Tibial nerve (tissue), 4 donors: ENCODE results near the gene FSTL1. TPM values are rescaled to one million over a fixed set of nuclear protein-coding genes. Genes with fewer than 3 reads are reported as not detected.

ENCODE experiments used
- DNase-seq, 2 donors: peaks; one replicate each; pipeline ENCODE4 v3.0.0-alpha.2; 2019; ENCODE audit warnings: low spot score in 2 of 2
- H3K27ac ChIP-seq, 4 donors: fragments of 200-600 bp; sonication (generic) in 3 of 4; one replicate each; pipeline ENCODE4 v1.5.1; 2017 to 2019; ENCODE audit warnings: mild to moderate bottlenecking in 1 of 4
- H3K27me3 ChIP-seq, 2 donors: fragments of 200-600 bp; sonication (generic) in 1 of 2; one replicate each; pipeline versions ENCODE4 v1.5.1 to v1.6.0; 2017 to 2019
- H3K36me3 ChIP-seq, 3 donors: fragments of 200-600 bp; sonication (generic); one replicate each; pipeline ENCODE4 v1.5.1; 2018 to 2019
- H3K4me1 ChIP-seq, 4 donors: fragments of 200-600 bp; sonication (generic) in 3 of 4; one replicate each; pipeline ENCODE4 v1.5.1; 2017 to 2019
- H3K4me3 ChIP-seq, 4 donors: fragments of 200-600 bp; sonication (generic) in 3 of 4; one replicate each; pipeline ENCODE4 v1.5.1; 2017 to 2019; ENCODE audit warnings: mild to moderate bottlenecking in 1 of 4, moderate library complexity in 1 of 4
- H3K9me3 ChIP-seq, 4 donors: fragments of 200-600 bp; sonication (generic) in 3 of 4; one replicate each; pipeline ENCODE4 v1.5.1; 2017 to 2019
- EP300 ChIP-seq, 2 donors: sonication (generic); formaldehyde crosslinking; IDR thresholded peaks; one replicate each; pipeline ENCODE4 v1.6.1; 2017; ENCODE audit warnings: antibody characterized with exemption in 2 of 2, mild to moderate bottlenecking in 1 of 2
- POLR2A ChIP-seq, 2 donors: fragments of 450-650 bp; IDR thresholded peaks; one replicate each; pipeline ENCODE4 v1.6.1; 2017; ENCODE audit warnings: antibody characterized with exemption in 2 of 2, mild to moderate bottlenecking in 2 of 2, moderate library complexity in 2 of 2
- WGBS, 2 donors: methylation state at CpG; one replicate each; pipeline ENCODE4 v1.1.5; 2018; 5-methylcytosine and 5-hydroxymethylcytosine counted together
- total RNA-seq, 4 donors: library from RNA; depleted of rRNA; stranded (reverse); fragments of >200 nt; gene quantifications; one replicate each; pipeline ENCODE4 v1.1.0, GENCODE V29; 2016
- TF ChIP-seq, protein P1 (sequence below), 5 experiments: fragments of 200-600 bp in 3 of 5; fragments of 450-650 bp in 2 of 5; sonication (generic) in 3 of 5; IDR thresholded peaks; one replicate each; pipeline ENCODE4 v1.5.1; 2016 to 2019; ENCODE audit warnings: antibody characterized with exemption in 5 of 5, mild to moderate bottlenecking in 3 of 5, moderate library complexity in 2 of 5

Gene FSTL1
- total RNA-seq, 4 donors from 2014 or later = 389 to 942 (median 486) TPM

DNA sequence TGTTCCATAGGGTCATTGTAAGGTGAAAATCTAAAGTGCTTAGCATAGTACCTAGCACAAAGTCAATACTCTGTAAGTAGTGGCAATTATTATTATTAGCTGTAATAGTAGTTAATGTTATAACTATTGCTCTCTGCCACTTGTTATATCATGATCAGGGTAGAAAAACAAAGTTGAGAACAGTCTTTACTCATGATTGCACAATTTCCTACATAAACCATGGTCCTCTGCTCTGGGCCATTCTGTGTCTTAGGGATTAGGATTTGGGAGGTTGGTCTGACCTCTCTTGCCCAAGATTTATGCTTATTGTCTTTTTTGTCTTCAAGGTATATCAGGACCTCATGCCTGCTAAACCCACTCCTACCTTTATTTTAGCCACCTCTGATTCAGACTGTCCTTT lies 97.3 kb downstream of the FSTL1 start:
- TF ChIP-seq POLR2A (IDR thresholded peaks at IDR 0.05) = no peak
- TF ChIP-seq, protein P1, sequence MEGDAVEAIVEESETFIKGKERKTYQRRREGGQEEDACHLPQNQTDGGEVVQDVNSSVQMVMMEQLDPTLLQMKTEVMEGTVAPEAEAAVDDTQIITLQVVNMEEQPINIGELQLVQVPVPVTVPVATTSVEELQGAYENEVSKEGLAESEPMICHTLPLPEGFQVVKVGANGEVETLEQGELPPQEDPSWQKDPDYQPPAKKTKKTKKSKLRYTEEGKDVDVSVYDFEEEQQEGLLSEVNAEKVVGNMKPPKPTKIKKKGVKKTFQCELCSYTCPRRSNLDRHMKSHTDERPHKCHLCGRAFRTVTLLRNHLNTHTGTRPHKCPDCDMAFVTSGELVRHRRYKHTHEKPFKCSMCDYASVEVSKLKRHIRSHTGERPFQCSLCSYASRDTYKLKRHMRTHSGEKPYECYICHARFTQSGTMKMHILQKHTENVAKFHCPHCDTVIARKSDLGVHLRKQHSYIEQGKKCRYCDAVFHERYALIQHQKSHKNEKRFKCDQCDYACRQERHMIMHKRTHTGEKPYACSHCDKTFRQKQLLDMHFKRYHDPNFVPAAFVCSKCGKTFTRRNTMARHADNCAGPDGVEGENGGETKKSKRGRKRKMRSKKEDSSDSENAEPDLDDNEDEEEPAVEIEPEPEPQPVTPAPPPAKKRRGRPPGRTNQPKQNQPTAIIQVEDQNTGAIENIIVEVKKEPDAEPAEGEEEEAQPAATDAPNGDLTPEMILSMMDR (IDR thresholded peaks at IDR 0.05) = no peak
- no peak for TF ChIP-seq EP300 (IDR thresholded peaks at IDR 0.05)
- Histone ChIP-seq H3K27me3 (no peaks in the 10 kb centered on the region), H3K4me3 (no peak overlapping the region), H3K4me1 (peaks cover 0 to 17% (median 5%) of the 10 kb centered on the region in 4 donors), H3K27ac (no peak overlapping the region), H3K36me3 (no peaks in the 10 kb centered on the region), H3K9me3 (no peaks in the 10 kb centered on the region)
- DNase-seq = no peak

DNA sequence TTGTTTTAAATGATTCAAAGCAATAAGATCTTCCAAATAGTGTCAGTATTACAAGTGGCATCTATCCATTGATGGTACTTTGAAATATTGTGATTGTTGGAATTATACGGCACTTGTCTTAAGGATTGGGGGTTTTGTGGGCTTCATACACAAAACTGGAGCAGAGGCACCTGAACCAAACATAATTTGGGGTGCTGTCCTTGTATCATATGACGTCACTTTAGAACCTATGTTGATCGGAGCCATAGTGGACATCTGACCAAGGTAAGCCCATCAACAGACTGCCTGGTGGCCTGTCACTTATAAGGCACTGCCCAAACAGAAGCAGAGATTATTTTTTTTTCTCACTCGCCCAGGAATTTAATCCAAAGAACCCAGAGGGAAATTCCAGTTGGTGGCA lies 98.8 kb downstream of the FSTL1 start:
- Histone ChIP-seq H3K4me1 (peaks cover 0 to 28% (median 13%) of the 10 kb centered on the region in 4 donors), H3K4me3 (no peak overlapping the region), H3K27ac (peak overlapping the region in 1 of 4 donors; percentile 98), H3K36me3 (no peaks in the 10 kb centered on the region), H3K9me3 (no peaks in the 10 kb centered on the region), H3K27me3 (no peaks in the 10 kb centered on the region)
- DNase-seq = no peak
- TF ChIP-seq POLR2A (IDR thresholded peaks at IDR 0.05) (no peak), EP300 (IDR thresholded peaks at IDR 0.05) (no peak)
- TF ChIP-seq, protein P1 (IDR thresholded peaks at IDR 0.05) = no peak
- 88 to 93% methylated on average over 4 of the region's 4 CpGs for WGBS, 2 donors

DNA sequence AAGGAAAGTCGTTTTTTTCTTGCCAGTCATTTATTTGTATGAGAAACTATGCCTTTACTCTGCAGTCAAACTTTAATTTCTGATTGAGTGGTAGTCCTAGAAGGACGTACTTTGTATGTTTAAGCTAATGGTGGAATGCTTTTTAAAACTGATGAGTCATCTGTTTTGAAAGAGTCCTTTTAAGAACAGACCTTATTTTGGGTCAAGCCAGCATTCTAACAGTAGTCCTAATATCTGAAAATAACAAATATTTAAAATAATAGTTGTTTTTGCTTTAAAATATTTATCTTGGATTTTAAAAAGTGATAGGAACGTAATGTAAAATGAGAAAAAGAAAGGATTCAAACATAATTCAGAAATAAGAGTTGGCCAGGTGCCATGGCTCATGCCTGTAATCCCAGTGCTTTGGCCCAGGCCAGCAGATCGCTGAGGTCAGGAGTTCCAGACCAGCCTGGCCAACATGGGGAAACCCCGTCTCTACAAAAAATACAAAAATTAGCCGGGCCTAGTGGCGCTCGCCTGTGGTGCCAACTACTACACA lies 100.3 kb downstream of the FSTL1 start:
- DNase-seq = peak in 1 of 2 donors; percentile 30
- TF ChIP-seq, protein P1 (IDR thresholded peaks at IDR 0.05) = no peak
- TF ChIP-seq EP300 (IDR thresholded peaks at IDR 0.05) = peak in 1 of 2 donors; percentile 29
- Histone ChIP-seq H3K27me3 (no peaks in the 10 kb centered on the region), H3K4me1 (peaks cover 0 to 41% (median 18%) of the 10 kb centered on the region in 4 donors), H3K27ac (peak overlapping the region; percentile 92 to 98 (median 96)), H3K9me3 (no peaks in the 10 kb centered on the region), H3K4me3 (peak overlapping the region; percentile 8 to 93 (median 80)), H3K36me3 (peaks cover 0 to 4% (median 0%) of the 10 kb centered on the region in 3 donors)
- 16 to 19% methylated on average over 8 of the region's 8 CpGs for WGBS, 2 donors

DNA sequence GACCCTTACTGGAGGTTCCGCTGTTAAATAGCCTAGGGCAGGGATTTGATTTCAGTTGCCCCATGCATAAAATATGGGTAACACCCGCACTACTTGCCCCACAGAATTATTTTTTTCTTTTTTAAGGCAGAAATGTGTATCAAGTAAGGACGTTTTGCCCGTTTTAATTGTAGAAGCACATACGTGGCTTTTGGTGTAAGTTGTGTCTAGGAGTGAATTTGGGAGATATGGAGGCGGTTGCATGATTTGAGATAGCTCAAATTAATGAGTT lies 101.0 kb downstream of the FSTL1 start:
- WGBS, 2 donors = 2 to 7% methylated on average over 6 of the region's 6 CpGs
- no peaks in the 10 kb centered on the region for H3K9me3 ChIP-seq
- H3K27me3 ChIP-seq = no peaks in the 10 kb centered on the region
- peak overlapping the region; percentile 68 to 93 (median 86) for H3K4me3 ChIP-seq
- H3K36me3 ChIP-seq = peaks cover 0 to 4% (median 0%) of the 10 kb centered on the region in 3 donors
- H3K4me1 ChIP-seq = peaks cover 0 to 44% (median 18%) of the 10 kb centered on the region in 4 donors
- TF ChIP-seq EP300 (IDR thresholded peaks at IDR 0.05) (no peak), POLR2A (IDR thresholded peaks at IDR 0.05) (no peak)
- TF ChIP-seq, protein P1 (IDR thresholded peaks at IDR 0.05) = no peak
- peak overlapping the region; percentile 92 to 98 (median 96) for H3K27ac ChIP-seq
- no peak for DNase-seq

DNA sequence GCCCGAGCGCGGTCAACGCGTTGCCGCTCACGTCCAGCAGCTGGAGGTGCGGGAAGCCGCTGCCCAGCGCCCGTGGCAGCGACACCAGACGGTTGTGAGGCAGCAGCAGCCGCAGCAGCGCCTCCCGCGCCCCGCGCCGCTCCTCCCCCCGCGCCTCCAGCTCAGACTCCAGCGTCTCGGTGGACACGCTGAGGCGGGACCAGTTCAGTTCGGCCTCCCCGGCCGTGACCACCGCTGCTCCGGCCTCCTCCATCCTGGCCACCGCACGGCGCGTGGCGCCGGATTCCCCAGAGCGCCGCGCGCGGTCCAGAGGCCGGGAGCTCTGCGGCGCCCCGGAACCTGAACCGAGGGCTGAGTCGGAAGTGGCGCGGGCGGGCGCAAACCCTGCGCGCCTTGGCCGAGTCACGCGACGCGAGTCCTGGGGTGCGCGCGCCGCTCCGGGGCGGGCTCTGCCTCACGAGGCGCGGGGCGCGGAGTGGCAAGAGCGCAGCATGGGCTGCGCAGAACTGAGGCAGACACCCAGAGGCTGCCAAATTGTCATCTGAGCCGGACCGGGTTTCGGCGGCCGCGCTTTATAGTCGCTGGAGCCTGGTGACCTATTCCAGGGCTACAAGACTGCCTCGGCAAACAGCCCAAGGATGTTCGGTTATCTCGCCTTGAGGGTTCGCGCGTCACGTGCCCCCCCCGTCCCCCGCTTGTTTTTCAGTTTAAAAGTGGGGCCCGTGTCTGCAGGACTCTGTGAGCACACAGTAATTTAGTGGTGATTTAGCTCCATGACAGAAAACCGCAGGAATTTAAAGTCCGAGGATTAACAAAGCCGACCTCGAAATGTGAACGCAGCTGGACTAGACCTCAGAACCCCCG lies 101.6 kb downstream of the FSTL1 start, which contains the start of gene LRRC58:
TSS of gene LRRC58 (minus strand) at position 364 of the 864 bp plus-strand sequence. CDS start at position 253, 111 bp downstream.
- TF ChIP-seq EP300 (IDR thresholded peaks at IDR 0.05) (peak; percentile 32 to 98), POLR2A (IDR thresholded peaks at IDR 0.05) (peak; percentile 95 to 98)
- TF ChIP-seq, protein P1 (IDR thresholded peaks at IDR 0.05) = peak in 4 of 5 experiments; percentile 23 to 65 (median 41)
- WGBS, 2 donors = 0 to 1% methylated on average over 27 to 47 of the region's 95 CpGs
- peak; percentile 79 to 81 for DNase-seq
- Histone ChIP-seq H3K4me3 (peak within 1 kb of the TSS; percentile 68 to 93 (median 86)), H3K27me3 (no peaks in the 10 kb centered on the region), H3K9me3 (no peaks in the 10 kb centered on the region), H3K36me3 (peaks cover 0 to 4% (median 0%) of the 10 kb centered on the region in 3 donors), H3K27ac (peak within 1 kb of the TSS; percentile 92 to 98 (median 96)), H3K4me1 (peaks cover 0 to 49% (median 18%) of the 10 kb centered on the region in 4 donors)
